H1 (cell line): ENCODE measurements around the gene INPP5K. TPM values are rescaled to one million over a fixed set of nuclear protein-coding genes. Genes with fewer than 3 reads are reported as not detected.
"Not testable (repeated sequence)": the region's sequence is repeated elsewhere in the genome, so short reads cannot be mapped to it uniquely, and the experiment has no call there.

Experiments used
- CTCF ChIA-PET: fragments of 300-600 bp; sonication (Branson Sonifier 250); formaldehyde crosslinking; loops from one replicate; lab custom pipeline; 2021; ENCODE audit not compliant: partially characterized antibody; lab: Charles Lee
- POLR2A ChIA-PET: fragments of 300-600 bp; sonication (Branson Sonifier 250); formaldehyde crosslinking; loops from one replicate; lab custom pipeline; 2021; ENCODE audit warnings: inconsistent platforms; ENCODE audit not compliant: partially characterized antibody; lab: Charles Lee
- DNase-seq, 2 experiments: peaks; one replicate each; pipeline versions ENCODE4 v3.0.0 to v3.0.0-alpha.2; 2010 to 2022; ENCODE audit warnings: low spot score in 2 of 2, low read depth in 1 of 2, mixed read lengths in 1 of 2
- FAIRE-seq: peaks from 2 replicates; lab custom pipeline; 2011; peaks lifted over from hg19 to GRCh38; lab: Jason Lieb, UNC
- H2AFZ ChIP-seq: 2 replicates; pipeline ENCODE4 v1.8.1; 2012; ENCODE audit warnings: low read length, inconsistent platforms
- H2AK5ac ChIP-seq: 2 replicates; pipeline ENCODE4 v1.6.1; 2013; ENCODE audit warnings: low read depth, low read length
- H2BK120ac ChIP-seq: replicated peaks from 2 replicates; pipeline ENCODE3; 2013; ENCODE audit warnings: low read depth, low read length, inconsistent platforms
- H2BK12ac ChIP-seq: 2 replicates; pipeline ENCODE4 v1.6.1; 2013; ENCODE audit warnings: low read depth, low read length
- H2BK15ac ChIP-seq: 2 replicates; pipeline ENCODE4 v1.6.1; 2013; ENCODE audit warnings: low read length
- H2BK20ac ChIP-seq: 2 replicates; pipeline ENCODE4 v1.6.1; 2013; ENCODE audit warnings: low read length
- H2BK5ac ChIP-seq: 2 replicates; pipeline ENCODE4 v1.6.1; 2013; ENCODE audit warnings: low read depth, low read length
- H3K14ac ChIP-seq: 2 replicates; pipeline ENCODE4 v1.6.1; 2013; ENCODE audit warnings: inconsistent platforms; ENCODE audit not compliant: insufficient read length
- H3K18ac ChIP-seq: 2 replicates; pipeline ENCODE4 v1.6.1; 2013; ENCODE audit warnings: low read length; ENCODE audit errors: extremely low read depth
- H3K23ac ChIP-seq: 2 replicates; pipeline ENCODE4 v1.6.1; 2013; ENCODE audit warnings: inconsistent platforms; ENCODE audit not compliant: insufficient read length
- H3K23me2 ChIP-seq: 2 replicates; pipeline ENCODE4 v1.6.1; 2013; ENCODE audit warnings: low read depth, low read length
- H3K27ac ChIP-seq: 2 replicates; pipeline ENCODE4 v1.6.1; 2011; ENCODE audit warnings: low read depth, low read length, inconsistent platforms
- H3K27me3 ChIP-seq, 4 experiments: replicated peaks in 1 of 4; 1 replicate in 1 of 4; 2 replicates in 3 of 4; pipeline versions ENCODE4 v1.6.1 to v1.8.1; 2011 to 2013; ENCODE audit warnings: low read length in 3 of 4, mild to moderate bottlenecking in 3 of 4, inconsistent platforms in 2 of 4, mixed read lengths in 2 of 4, moderate library complexity in 1 of 4; ENCODE audit not compliant: control insufficient read depth in 3 of 4, insufficient read depth in 3 of 4; ENCODE audit errors: extremely low read depth in 1 of 4
- H3K36me3 ChIP-seq, 4 experiments: 2 replicates each; pipeline versions ENCODE4 v1.6.1 to v1.8.1; 2011 to 2013; ENCODE audit warnings: mild to moderate bottlenecking in 4 of 4, low read length in 3 of 4, moderate library complexity in 2 of 4, control low read depth in 1 of 4, inconsistent platforms in 1 of 4; ENCODE audit not compliant: insufficient read depth in 4 of 4, control insufficient read depth in 2 of 4
- H3K4ac ChIP-seq: replicated peaks from 2 replicates; pipeline ENCODE3; 2013; ENCODE audit warnings: low read length, low read depth, mixed read lengths, inconsistent platforms; ENCODE audit not compliant: insufficient read length
- H3K4me1 ChIP-seq, 4 experiments: replicated peaks in 1 of 4; 1 replicate in 1 of 4; 2 replicates in 3 of 4; pipeline versions ENCODE4 v1.6.1 to v1.8.1; 2011 to 2013; ENCODE audit warnings: low read length in 3 of 4, inconsistent platforms in 2 of 4, mixed read lengths in 1 of 4; ENCODE audit not compliant: insufficient read depth in 4 of 4, control insufficient read depth in 3 of 4
- H3K4me2 ChIP-seq, 2 experiments: 2 replicates each; pipeline versions ENCODE4 v1.6.1 to v1.8.1; 2011 to 2013; ENCODE audit warnings: low read depth in 2 of 2, low read length in 2 of 2, control low read depth in 1 of 2, inconsistent platforms in 1 of 2, mild to moderate bottlenecking in 1 of 2; ENCODE audit not compliant: insufficient read depth in 1 of 2
- H3K4me3 ChIP-seq, 4 experiments: fragments of 200-600, 300-600 bp in 1 of 4; sonication (generic), shearing (Covaris generic), sonication (Bioruptor Twin) in 1 of 4; 2 replicates each; pipeline versions ENCODE4 v1.5.1 to v1.8.1; 2011 to 2016; ENCODE audit warnings: low read length in 4 of 4, low read depth in 3 of 4, control low read depth in 2 of 4, inconsistent platforms in 2 of 4, mild to moderate bottlenecking in 2 of 4, mixed read lengths in 1 of 4, moderate library complexity in 1 of 4; ENCODE audit not compliant: insufficient read depth in 2 of 4; ENCODE audit errors: extremely low read depth in 1 of 4
- H3K56ac ChIP-seq: replicated peaks from 2 replicates; pipeline ENCODE3; 2013; ENCODE audit warnings: low read depth, mild to moderate bottlenecking, mixed read lengths, low read length, inconsistent platforms; ENCODE audit not compliant: insufficient read length
- H3K79me1 ChIP-seq: 2 replicates; pipeline ENCODE4 v1.6.1; 2013; ENCODE audit warnings: low read depth, low read length, control low read depth
- H3K79me2 ChIP-seq, 2 experiments: 2 replicates each; pipeline versions ENCODE4 v1.6.1 to v1.8.1; 2012 to 2013; ENCODE audit warnings: low read length in 2 of 2, mild to moderate bottlenecking in 2 of 2, inconsistent platforms in 1 of 2; ENCODE audit not compliant: insufficient read depth in 2 of 2, control insufficient read depth in 1 of 2
- H3K9ac ChIP-seq, 4 experiments: replicated peaks in 1 of 4; 1 replicate in 1 of 4; 2 replicates in 3 of 4; pipeline versions ENCODE4 v1.6.1 to v1.8.1; 2011 to 2013; ENCODE audit warnings: low read depth in 3 of 4, low read length in 3 of 4, control low read depth in 2 of 4, mild to moderate bottlenecking in 2 of 4, moderate library complexity in 2 of 4, inconsistent platforms in 1 of 4; ENCODE audit errors: extremely low read depth in 1 of 4
- H3K9me3 ChIP-seq, 2 experiments: 2 replicates each; pipeline versions ENCODE4 v1.6.1 to v1.8.1; 2012 to 2013; ENCODE audit warnings: mild to moderate bottlenecking in 2 of 2, moderate library complexity in 2 of 2, control low read depth in 1 of 2, inconsistent platforms in 1 of 2, low read depth in 1 of 2, low read length in 1 of 2, mixed read lengths in 1 of 2; ENCODE audit not compliant: insufficient read depth in 2 of 2
- H4K20me1 ChIP-seq, 2 experiments: replicated peaks in 1 of 2; 2 replicates each; pipeline versions ENCODE3 to v1.8.1; 2011 to 2013; ENCODE audit warnings: inconsistent platforms in 2 of 2, low read length in 2 of 2, mild to moderate bottlenecking in 1 of 2; ENCODE audit not compliant: insufficient read depth in 2 of 2, control insufficient read depth in 1 of 2
- H4K5ac ChIP-seq: 2 replicates; pipeline ENCODE4 v1.6.1; 2013; ENCODE audit warnings: low read length, low read depth, mixed read lengths, inconsistent platforms; ENCODE audit not compliant: insufficient read length
- H4K8ac ChIP-seq: 2 replicates; pipeline ENCODE4 v1.8.0; 2013; ENCODE audit warnings: mild to moderate bottlenecking, moderate library complexity, low read length, inconsistent platforms; ENCODE audit not compliant: insufficient read depth; ENCODE audit errors: extremely low read depth
- H4K91ac ChIP-seq: replicated peaks from 2 replicates; pipeline ENCODE3; 2013; ENCODE audit warnings: low read length, mixed read lengths, inconsistent platforms; ENCODE audit not compliant: insufficient read length
- WGBS, 2 experiments: shearing (Covaris generic) in 1 of 2; methylation state at CpG; one replicate each; pipeline versions ENCODE4 v1.1.6 to v1.1.7; 2013 to 2015; ENCODE audit warnings: low lambda C conversion rate in 2 of 2, mixed read lengths in 2 of 2, inconsistent platforms in 1 of 2, low coverage in 1 of 2, missing lambda C conversion rate in 1 of 2; ENCODE audit not compliant: insufficient replicate concordance in 2 of 2, insufficient coverage in 1 of 2, insufficient read length in 1 of 2; ENCODE audit errors: extremely low coverage in 1 of 2, missing lambda C conversion rate in 1 of 2; 5-methylcytosine and 5-hydroxymethylcytosine counted together
- polyA plus RNA-seq, 7 experiments: library from polyadenylated mRNA; depleted of rRNA in 3 of 7; stranded (reverse) in 5 of 7; unstranded in 2 of 7; fragments of >200 nt in 5 of 7; fragments of 200-250 nt in 2 of 7; gene quantifications; 1 replicate in 5 of 7; 2 replicates in 1 of 7; 4 replicates in 1 of 7; pipeline versions ENCODE4 v1.2.1 to v1.2.3, GENCODE V29; 2011 to 2013; ENCODE audit warnings: missing spikeins in 2 of 7, mixed read lengths in 2 of 7
- total RNA-seq: library from RNA; stranded (reverse); fragmentation: NEBNext Ultra II Directional; extraction: Animal tissue kit (Norgen Biotek cat#: 25700); gene quantifications from 2 replicates; pipeline ENCODE4 v1.2.1, GENCODE V29; 2021

INPP5K gene
- total and polyA plus RNA-seq, 2 of the 8 experiments (the other 6 are each of a cell fraction or from before 2014, with no cell fraction given): 21.0 to 24.1 TPM

DNA sequence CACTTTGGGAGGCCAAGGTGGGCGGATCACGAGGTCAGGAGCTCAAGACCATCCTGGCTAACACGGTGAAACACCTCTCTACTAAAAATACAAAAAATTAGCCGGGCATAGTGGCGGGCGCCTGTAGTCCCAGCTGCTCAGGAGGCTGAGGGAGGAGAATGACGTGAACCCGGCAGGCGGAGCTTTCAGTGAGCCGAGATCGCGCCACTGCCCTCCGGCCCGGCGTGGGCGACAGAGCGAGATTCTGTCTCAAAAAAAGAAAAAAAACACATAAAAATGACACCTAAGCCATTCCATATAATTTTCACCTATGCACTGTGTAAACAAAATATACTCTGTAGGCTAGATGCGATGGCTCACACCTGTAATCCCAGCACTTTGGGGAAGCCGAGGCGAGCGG lies 66.2 kb downstream of the INPP5K start:
- H3K9me3 ChIP-seq: not testable (repeated sequence)

More for the DNA sequence above, 66.2 kb downstream of the INPP5K start:
- H3K4me3 ChIP-seq, H3K56ac ChIP-seq, H3K18ac ChIP-seq, H2BK20ac ChIP-seq, H3K23me2 ChIP-seq, H3K36me3 ChIP-seq, H3K4me1 ChIP-seq, H2BK5ac ChIP-seq, H2AK5ac ChIP-seq, H4K5ac ChIP-seq, H2BK15ac ChIP-seq, H3K23ac ChIP-seq, H3K14ac ChIP-seq, H3K27ac ChIP-seq, H3K4ac ChIP-seq, DNase-seq, H3K79me1 ChIP-seq, H3K9ac ChIP-seq, H2BK120ac ChIP-seq, H4K8ac ChIP-seq, H4K91ac ChIP-seq, H3K4me2 ChIP-seq, H3K27me3 ChIP-seq, H2AFZ ChIP-seq, H2BK12ac ChIP-seq, FAIRE-seq: not testable (repeated sequence)
- Histone ChIP-seq H3K79me2 (peaks cover 74 to 98% of the 10 kb centered on the region in 2 experiments), H4K20me1 (peaks cover 5 to 28% of the 10 kb centered on the region in 2 experiments)
- POLR2A ChIA-PET: interaction anchor here (0.6 to 2.1 kb wide), 14 partner anchors 10 to 54 kb away, joined by 3 to 7 read pairs (median 3); partner anchors contain the start of gene YWHAE
- CTCF ChIA-PET: interaction anchor here (0.5 to 1.1 kb wide), 5 partner anchors 13 to 151 kb away, joined by 3 read pairs; no protein-coding TSS in a partner anchor
- 97% methylated on average over 21 of the region's 21 CpGs; no CpG with 5 or more reads in 1 of the 2 experiments for WGBS, 2 experiments
